GM12865 (cell line): ENCODE measurements around the gene KRTAP4-5.
"Not testable (repeated sequence)": the region's sequence is repeated elsewhere in the genome, so short reads cannot be mapped to it uniquely, and the experiment has no call there.

ENCODE experiments used
- DNase-seq: peaks from one replicate; pipeline ENCODE4 v3.0.0; 2010; ENCODE audit warnings: low read depth
- H3K4me3 ChIP-seq: 2 replicates; pipeline ENCODE4 v1.5.1; 2011; ENCODE audit warnings: mild to moderate bottlenecking, low read depth, low read length, control low read depth
- TF ChIP-seq, protein P1 (sequence below): IDR thresholded peaks from 2 replicates; pipeline ENCODE4 v1.5.1; 2011; ENCODE audit warnings: low read length, control low read depth, low read depth, inconsistent platforms; ENCODE audit not compliant: insufficient read depth; ENCODE audit errors: missing control alignments

Gene KRTAP4-5

DNA sequence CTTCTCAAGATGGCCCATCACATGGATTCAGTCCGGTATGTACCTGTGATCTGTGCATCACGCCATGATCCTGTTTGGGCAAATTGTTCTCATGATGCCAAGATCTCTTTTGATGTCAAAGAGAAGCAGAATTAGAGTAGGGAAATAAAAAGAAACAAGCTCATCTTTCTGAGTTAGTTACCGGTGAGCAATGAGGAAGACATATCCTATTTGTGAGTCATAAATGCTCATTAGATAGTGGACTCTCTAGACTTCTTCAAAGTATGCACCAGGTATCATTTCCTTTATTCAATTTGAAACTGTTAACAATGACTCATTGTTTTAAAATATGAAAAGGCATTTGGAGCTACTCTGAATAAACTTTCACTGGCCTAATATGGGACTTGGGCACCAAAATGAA lies 17.6 kb downstream of the KRTAP4-5 start:
- H3K4me3 ChIP-seq, result no peak overlapping the region
- DNase-seq, result no peak
- TF ChIP-seq, protein P1, sequence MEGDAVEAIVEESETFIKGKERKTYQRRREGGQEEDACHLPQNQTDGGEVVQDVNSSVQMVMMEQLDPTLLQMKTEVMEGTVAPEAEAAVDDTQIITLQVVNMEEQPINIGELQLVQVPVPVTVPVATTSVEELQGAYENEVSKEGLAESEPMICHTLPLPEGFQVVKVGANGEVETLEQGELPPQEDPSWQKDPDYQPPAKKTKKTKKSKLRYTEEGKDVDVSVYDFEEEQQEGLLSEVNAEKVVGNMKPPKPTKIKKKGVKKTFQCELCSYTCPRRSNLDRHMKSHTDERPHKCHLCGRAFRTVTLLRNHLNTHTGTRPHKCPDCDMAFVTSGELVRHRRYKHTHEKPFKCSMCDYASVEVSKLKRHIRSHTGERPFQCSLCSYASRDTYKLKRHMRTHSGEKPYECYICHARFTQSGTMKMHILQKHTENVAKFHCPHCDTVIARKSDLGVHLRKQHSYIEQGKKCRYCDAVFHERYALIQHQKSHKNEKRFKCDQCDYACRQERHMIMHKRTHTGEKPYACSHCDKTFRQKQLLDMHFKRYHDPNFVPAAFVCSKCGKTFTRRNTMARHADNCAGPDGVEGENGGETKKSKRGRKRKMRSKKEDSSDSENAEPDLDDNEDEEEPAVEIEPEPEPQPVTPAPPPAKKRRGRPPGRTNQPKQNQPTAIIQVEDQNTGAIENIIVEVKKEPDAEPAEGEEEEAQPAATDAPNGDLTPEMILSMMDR, result no peak

DNA sequence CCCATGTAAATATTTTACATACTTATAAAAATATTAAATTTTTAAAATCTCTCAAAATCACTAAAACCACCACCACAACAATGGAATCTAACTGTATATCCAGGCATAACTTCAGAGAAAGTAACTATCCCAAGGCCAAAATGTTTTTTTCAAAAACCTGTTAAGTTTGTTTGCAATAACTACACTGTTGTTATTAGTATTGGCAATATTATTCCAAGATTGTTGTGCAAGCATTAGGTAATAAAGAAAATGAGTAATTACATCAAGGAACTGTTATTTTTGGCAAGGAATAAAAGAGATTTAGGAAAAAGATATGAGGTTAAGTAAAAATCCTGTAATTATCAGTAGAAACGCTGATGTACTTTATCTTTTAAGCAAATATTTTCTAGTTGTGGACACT lies 22.3 kb downstream of the KRTAP4-5 start:
- no peak for DNase-seq
- H3K4me3 ChIP-seq, result no peak overlapping the region
- TF ChIP-seq, protein P1, result no peak

DNA sequence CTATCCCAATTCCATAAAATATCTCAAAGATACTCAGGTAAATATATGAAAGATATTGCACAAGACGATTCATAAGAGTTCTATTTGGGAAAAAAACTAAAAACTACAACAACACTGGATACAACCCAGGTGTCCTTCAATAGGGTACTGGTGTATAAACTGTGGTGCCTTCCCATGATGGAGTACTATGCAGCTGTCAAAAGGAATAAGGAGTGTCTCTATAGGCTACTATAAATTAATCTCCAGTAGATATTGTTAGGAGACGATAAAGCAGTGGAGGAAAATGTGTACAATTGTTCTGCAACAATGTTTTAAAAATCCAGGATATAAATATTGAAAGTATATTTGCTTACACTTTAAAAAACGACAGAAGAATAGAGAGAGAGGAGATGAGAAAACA lies 23.2 kb downstream of the KRTAP4-5 start:
- no peak for DNase-seq
- TF ChIP-seq, protein P1, result no peak
- no peak overlapping the region for H3K4me3 ChIP-seq

DNA sequence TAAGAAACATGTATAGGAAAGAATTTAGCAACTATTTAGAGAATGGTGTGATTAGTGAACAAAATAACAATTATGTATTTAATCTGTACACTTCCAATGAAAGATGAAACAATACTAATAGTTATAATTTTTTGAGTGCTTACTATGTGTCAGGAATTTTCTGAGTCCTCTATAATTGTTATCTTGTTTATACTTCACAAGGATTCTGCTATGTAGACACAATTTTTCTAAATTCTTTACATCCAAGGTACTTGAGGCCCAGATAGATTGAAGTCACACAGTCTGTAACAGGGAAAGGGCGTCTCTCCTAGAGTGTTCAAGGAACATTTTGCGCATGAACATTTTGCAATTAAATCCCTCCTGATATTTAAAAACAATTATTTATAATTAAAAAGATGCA lies 24.6 kb downstream of the KRTAP4-5 start:
- H3K4me3 ChIP-seq, result no peak overlapping the region
- DNase-seq, result no peak
- TF ChIP-seq, protein P1, result no peak

DNA sequence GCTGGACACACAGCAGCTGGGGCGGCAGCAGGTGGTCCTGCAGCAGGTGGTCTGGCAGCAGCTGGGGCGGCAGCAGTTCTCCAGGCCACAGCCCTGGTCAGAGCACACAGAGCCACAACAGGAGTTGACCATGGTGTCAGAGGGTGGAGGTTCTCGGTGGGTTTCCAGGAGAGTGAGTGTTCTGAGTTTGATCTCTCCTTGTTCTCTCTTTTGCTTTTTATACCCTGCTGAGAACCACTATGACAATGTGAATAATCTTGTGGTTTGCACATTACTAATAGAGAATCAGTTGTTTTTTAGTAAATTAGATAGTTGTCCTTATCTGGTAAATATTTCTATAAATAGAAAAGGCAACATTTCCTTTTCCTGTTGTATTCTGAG lies 25.6 kb downstream of the KRTAP4-5 start, which contains the start of gene KRTAP4-12:
KRTAP4-12 (minus strand) TSS at position 192 of the 381 bp plus-strand sequence; CDS start at position 132, 60 bp downstream.
- DNase-seq, H3K4me3 ChIP-seq: not testable (repeated sequence)

DNA sequence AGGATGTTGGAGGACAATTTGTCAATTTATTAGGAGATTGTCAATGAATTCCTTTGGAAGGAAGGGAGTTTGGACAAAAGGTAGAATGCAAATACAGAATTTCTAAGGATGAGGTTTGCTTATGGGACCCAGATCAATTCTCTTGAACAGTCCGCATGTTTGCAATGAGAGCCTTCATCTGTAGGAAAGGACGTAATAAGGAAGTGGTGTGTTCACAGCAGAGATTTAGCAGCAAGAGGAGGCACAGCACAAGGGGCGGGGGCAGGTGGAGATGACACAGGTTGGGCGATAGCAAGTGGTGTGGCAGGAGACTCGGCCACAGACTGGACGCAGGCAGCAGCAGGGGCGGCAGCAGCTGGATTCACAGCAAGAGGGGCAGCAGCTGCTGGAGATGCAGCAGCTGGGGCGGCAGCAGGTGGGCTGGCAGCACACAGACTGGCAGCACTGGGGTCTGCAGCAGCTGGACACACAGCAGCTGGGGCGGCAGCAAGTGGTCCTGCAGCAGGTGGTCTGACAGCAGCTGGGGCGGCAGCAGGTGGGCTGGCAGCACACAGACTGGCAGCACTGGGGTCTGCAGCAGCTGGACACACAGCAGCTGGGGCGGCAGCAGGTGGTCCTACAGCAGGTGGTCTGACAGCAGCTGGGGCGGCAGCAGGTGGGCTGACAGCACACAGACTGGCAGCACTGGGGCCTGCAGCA lies 26.2 kb downstream of the KRTAP4-5 start:
- DNase-seq, result not testable (repeated sequence)

DNA sequence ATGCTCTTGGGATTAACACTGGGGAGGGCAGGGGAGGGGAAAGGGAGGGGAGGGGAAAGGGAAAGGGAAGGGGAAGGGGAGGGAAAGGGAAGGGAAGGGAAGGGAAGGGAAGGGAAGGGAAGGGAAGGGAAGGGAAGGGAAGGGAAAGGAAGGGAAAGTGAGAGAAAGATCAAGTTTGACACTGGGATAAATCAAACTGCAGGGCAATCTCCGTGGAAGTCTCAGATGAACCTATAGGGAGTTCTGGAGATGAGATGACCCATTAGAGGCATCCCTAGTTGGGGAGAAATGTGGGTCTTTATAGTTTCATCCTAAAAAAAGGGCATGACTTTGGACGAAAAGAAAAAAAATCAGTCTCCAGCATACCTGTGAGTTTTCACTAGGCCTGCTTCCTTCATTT lies 27.9 kb downstream of the KRTAP4-5 start:
- no peak for DNase-seq
- no peak overlapping the region for H3K4me3 ChIP-seq
- TF ChIP-seq, protein P1, result no peak

More for the DNA sequence above, 26.2 kb downstream of the KRTAP4-5 start:
- H3K4me3 ChIP-seq, result not testable (repeated sequence)

DNA sequence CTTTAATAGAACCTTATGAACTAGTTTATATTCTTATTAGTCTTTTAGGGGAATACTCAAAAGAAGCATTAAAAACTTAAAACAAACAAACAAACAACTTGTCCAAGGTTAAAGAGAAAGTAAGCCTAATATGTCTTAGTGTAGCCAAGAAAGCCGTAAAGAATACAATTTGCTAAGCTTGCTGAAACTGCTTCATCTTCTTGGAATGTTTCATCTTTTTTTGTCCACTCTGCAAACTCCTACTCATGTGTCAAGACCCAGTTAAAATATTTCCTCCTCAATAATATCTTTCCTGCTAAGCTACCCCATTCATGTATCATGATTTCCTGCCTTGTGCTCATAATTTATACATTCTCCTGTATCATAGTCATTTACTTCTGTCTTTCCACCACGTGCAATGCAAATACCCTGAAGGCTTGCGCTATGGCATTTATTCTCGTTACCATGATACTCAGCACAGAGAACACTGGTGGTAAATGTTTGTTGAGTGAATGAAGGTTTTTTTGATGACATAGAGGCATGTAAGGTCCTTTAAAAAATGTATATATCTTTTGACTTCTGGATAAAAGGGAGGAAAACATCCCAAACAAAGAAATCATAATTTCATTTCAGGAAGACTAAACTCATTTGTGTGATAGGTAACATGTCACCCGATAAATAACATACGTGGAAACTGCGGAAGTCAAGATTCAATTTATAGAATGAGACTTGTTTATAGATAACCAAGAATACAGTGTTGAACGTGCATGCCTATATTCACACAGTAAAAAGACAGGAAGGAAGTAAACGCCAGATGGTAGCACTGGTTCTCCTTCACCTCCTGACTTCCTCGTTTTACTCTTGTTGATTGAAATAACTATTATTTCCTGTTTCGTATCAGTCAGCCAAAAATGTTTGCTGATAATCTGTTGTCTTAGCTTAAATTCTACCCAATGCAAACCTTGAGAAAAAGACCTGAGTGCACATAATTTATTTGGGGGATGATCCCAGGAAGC lies 29.6 kb downstream of the KRTAP4-5 start:
- DNase-seq, H3K4me3 ChIP-seq: not testable (repeated sequence)
